Colonic mucosa (tissue), 4 donors: ENCODE data around the gene RIN3. TPM values are rescaled to one million over a fixed set of nuclear protein-coding genes. Genes with fewer than 3 reads are reported as not detected.

ENCODE experiments used
- DNase-seq: peaks from one replicate; pipeline ENCODE4 v3.0.0-alpha.2; 2020
- H3K27ac ChIP-seq: fragments of 200-600 bp; one replicate; pipeline ENCODE4 v1.8.0; 2021
- H3K27me3 ChIP-seq: fragments of 200-600 bp; one replicate; pipeline ENCODE4 v1.8.0; 2021
- H3K36me3 ChIP-seq: fragments of 200-600 bp; one replicate; pipeline ENCODE4 v1.8.0; 2021
- H3K4me1 ChIP-seq: fragments of 200-600 bp; one replicate; pipeline ENCODE4 v1.8.0; 2021; ENCODE audit warnings: mild to moderate bottlenecking
- H3K4me3 ChIP-seq: fragments of 200-600 bp; one replicate; pipeline ENCODE4 v1.8.0; 2021
- H3K9ac ChIP-seq, 2 donors: one replicate each; pipeline ENCODE4 v1.7.0; 2013; ENCODE audit warnings: control low read depth in 2 of 2, low read depth in 2 of 2, low read length in 2 of 2
- H3K9me3 ChIP-seq: fragments of 200-600 bp; one replicate; pipeline ENCODE4 v1.8.0; 2021
- CTCF ChIP-seq: fragments of 200-600 bp; IDR thresholded peaks from one replicate; pipeline ENCODE4 v1.8.0; 2022; ENCODE audit warnings: antibody characterized with exemption, mild to moderate bottlenecking
- intact Hi-C: fragments of 100-400 bp; cut with DNase I; formaldehyde crosslinking; loops from one replicate; pipeline ENCODE4 v1.14.1; 2022
- total RNA-seq, 2 donors: library from RNA; stranded (reverse); fragmentation: NEBNext Ultra II Directional in 1 of 2; extraction: Animal tissue kit (Norgen Biotek cat#: 25700) in 1 of 2; gene quantifications; one replicate each; pipeline ENCODE4 v1.2.1, GENCODE V29; 2021
- donor health status: healthy.
- donor health status: DM: no; HTN: no; CAD: no.
- donor health status: DM: no; HTN: no; CAD: no.

The RIN3 gene
- total RNA-seq, 2 donors from 2014 or later: 18.4 to 23.2 TPM

- Histone ChIP-seq H3K4me1 (no peaks in the 10 kb centered on the region), H3K27ac (peak overlapping the region; percentile 44), H3K36me3 (no peaks in the 10 kb centered on the region), H3K9ac (no peak overlapping the region), H3K9me3 (no peaks in the 10 kb centered on the region), H3K27me3 (no peaks in the 10 kb centered on the region), H3K4me3 (no peak overlapping the region)
- no peak for DNase-seq
- TF ChIP-seq CTCF: no peak
- intact Hi-C loops: no loop called here
These were observed 72.7 kb downstream of the RIN3 start for GRCh38 chr14:92585981-92586937.

- Histone ChIP-seq H3K9me3 (no peaks in the 10 kb centered on the region), H3K36me3 (no peaks in the 10 kb centered on the region), H3K27ac (peak overlapping the region; percentile 44), H3K4me1 (no peaks in the 10 kb centered on the region), H3K27me3 (no peaks in the 10 kb centered on the region), H3K9ac (peak overlapping the region in 1 of 2 donors; percentile 28), H3K4me3 (no peak overlapping the region)
- no peak for TF ChIP-seq CTCF
- intact Hi-C loops: no loop called here
- DNase-seq: no peak
These were observed 73.5 kb downstream of the RIN3 start for GRCh38 chr14:92586963-92587699.

- Histone ChIP-seq H3K27ac (peak overlapping the region; percentile 44), H3K27me3 (no peaks in the 10 kb centered on the region)
These were observed 74.1 kb downstream of the RIN3 start for GRCh38 chr14:92587700-92588085.

GRCh38 chr14:92589213-92589852 is 75.8 kb downstream of the RIN3 start:
- H3K27me3 ChIP-seq: no peaks in the 10 kb centered on the region
- intact Hi-C loops: no loop called here
- H3K9ac ChIP-seq: no peak overlapping the region
- H3K36me3 ChIP-seq: no peaks in the 10 kb centered on the region
- TF ChIP-seq CTCF: no peak
- H3K9me3 ChIP-seq: no peaks in the 10 kb centered on the region
- H3K27ac ChIP-seq: no peak overlapping the region
- H3K4me3 ChIP-seq: no peak overlapping the region
- no peak for DNase-seq
- no peaks in the 10 kb centered on the region for H3K4me1 ChIP-seq

More at GRCh38 chr14:92587700-92588085, 74.1 kb downstream of the RIN3 start:
- intact Hi-C loops: no loop called here
- Histone ChIP-seq H3K36me3 (no peaks in the 10 kb centered on the region), H3K4me1 (no peaks in the 10 kb centered on the region), H3K4me3 (no peak overlapping the region), H3K9ac (no peak overlapping the region), H3K9me3 (no peaks in the 10 kb centered on the region)
- no peak for DNase-seq
- no peak for TF ChIP-seq CTCF

GRCh38 chr14:92590176-92590575 is 76.6 kb downstream of the RIN3 start:
- H3K27ac ChIP-seq: no peak overlapping the region
- intact Hi-C loops: loop anchor here (2.0 kb wide), 1 partner anchor 91 kb away; no protein-coding TSS in a partner anchor
- H3K36me3 ChIP-seq: no peaks in the 10 kb centered on the region
- TF ChIP-seq CTCF: no peak
- H3K9ac ChIP-seq: no peak overlapping the region
- no peaks in the 10 kb centered on the region for H3K27me3 ChIP-seq
- H3K9me3 ChIP-seq: no peaks in the 10 kb centered on the region
- DNase-seq: no peak
- H3K4me1 ChIP-seq: no peaks in the 10 kb centered on the region
- no peak overlapping the region for H3K4me3 ChIP-seq
